Uterus (tissue), 4 donors: ENCODE data around the gene LIFR. TPM values are rescaled to one million over a fixed set of nuclear protein-coding genes. Genes with fewer than 3 reads are reported as not detected.

ENCODE experiments used
- DNase-seq, 2 donors: peaks; one replicate each; pipeline ENCODE4 v3.0.0-alpha.2; 2019 to 2020
- H3K27ac ChIP-seq, 2 donors: fragments of 200-600 bp; sonication (generic); 1 replicate in 1 of 2; 2 replicates in 1 of 2; pipeline ENCODE4 v1.5.1; 2016 to 2018
- H3K27me3 ChIP-seq, 2 donors: fragments of 200-600 bp; sonication (generic); one replicate each; pipeline ENCODE4 v1.5.1; 2018 to 2019; ENCODE audit warnings: control low read depth in 1 of 2
- H3K36me3 ChIP-seq, 2 donors: fragments of 200-600 bp; sonication (generic); one replicate each; pipeline ENCODE4 v1.5.1; 2019; ENCODE audit warnings: control low read depth in 1 of 2
- H3K4me1 ChIP-seq, 2 donors: fragments of 200-600 bp; sonication (generic); one replicate each; pipeline ENCODE4 v1.5.1; 2018 to 2019; ENCODE audit warnings: control low read depth in 1 of 2
- H3K4me3 ChIP-seq, 2 donors: fragments of 200-600 bp; sonication (generic); 1 replicate in 1 of 2; 2 replicates in 1 of 2; pipeline ENCODE4 v1.5.1; 2018 to 2019; ENCODE audit warnings: mild to moderate bottlenecking in 1 of 2
- H3K9me3 ChIP-seq, 2 donors: fragments of 200-600 bp; sonication (generic); one replicate each; pipeline ENCODE4 v1.5.1; 2019; ENCODE audit warnings: control low read depth in 1 of 2
- POLR2A ChIP-seq, 2 donors: fragments of 450-650 bp; IDR thresholded peaks; one replicate each; pipeline ENCODE4 v1.6.1; 2016; ENCODE audit warnings: antibody characterized with exemption in 2 of 2, mild to moderate bottlenecking in 1 of 2, moderate library complexity in 1 of 2
- intact Hi-C: fragments of 100-400 bp; cut with DNase I; formaldehyde crosslinking; loops from one replicate; pipeline ENCODE4 v1.15.1; 2023; ENCODE audit warnings: low total_unique reads
- total RNA-seq, 4 donors: library from RNA; depleted of rRNA in 3 of 4; stranded (reverse); fragments of >200 nt in 3 of 4; gene quantifications; one replicate each; pipeline versions ENCODE4 v1.1.0 to v1.2.4, GENCODE V29; 2014 to 2023
- TF ChIP-seq, protein P1 (sequence below), 4 experiments: fragments of 200-600 bp in 2 of 4; fragments of 450-650 bp in 2 of 4; sonication (generic) in 2 of 4; IDR thresholded peaks; one replicate each; pipeline ENCODE4 v1.5.1; 2016 to 2019; ENCODE audit warnings: antibody characterized with exemption in 4 of 4, mild to moderate bottlenecking in 2 of 4, moderate library complexity in 1 of 4
- donor health status: DM: yes; HTN: yes; CAD: no.

Gene LIFR
- total RNA-seq, 4 donors from 2014 or later = 141 to 310 (median 232) TPM

DNA sequence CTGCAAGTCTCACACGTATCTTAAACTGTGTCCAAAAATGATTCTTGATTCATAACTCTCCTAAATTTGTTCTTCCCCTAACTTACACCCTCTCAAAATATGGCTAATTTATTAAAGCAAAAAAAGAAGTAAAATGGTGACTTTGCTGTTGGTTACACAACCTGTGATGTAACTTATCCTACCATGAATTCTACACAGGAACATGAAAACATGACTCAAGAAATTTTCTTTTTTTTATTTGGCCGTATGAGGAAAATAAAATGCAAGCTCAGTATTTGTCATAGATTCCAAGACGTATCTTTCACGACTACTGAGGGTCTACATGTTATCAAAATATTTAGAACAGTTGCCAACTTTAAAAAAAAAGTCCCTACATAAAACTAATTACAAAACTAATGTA lies 9.2 kb downstream of the LIFR start:
- Histone ChIP-seq H3K36me3 (no peaks in the 10 kb centered on the region), H3K9me3 (no peaks in the 10 kb centered on the region), H3K4me3 (no peak overlapping the region), H3K4me1 (peaks cover 0 to 6% of the 10 kb centered on the region in 2 donors), H3K27me3 (no peaks in the 10 kb centered on the region), H3K27ac (peak overlapping the region in 1 of 2 donors; percentile 100)
- DNase-seq = no peak
- TF ChIP-seq POLR2A (IDR thresholded peaks at IDR 0.05) = no peak
- TF ChIP-seq, protein P1, sequence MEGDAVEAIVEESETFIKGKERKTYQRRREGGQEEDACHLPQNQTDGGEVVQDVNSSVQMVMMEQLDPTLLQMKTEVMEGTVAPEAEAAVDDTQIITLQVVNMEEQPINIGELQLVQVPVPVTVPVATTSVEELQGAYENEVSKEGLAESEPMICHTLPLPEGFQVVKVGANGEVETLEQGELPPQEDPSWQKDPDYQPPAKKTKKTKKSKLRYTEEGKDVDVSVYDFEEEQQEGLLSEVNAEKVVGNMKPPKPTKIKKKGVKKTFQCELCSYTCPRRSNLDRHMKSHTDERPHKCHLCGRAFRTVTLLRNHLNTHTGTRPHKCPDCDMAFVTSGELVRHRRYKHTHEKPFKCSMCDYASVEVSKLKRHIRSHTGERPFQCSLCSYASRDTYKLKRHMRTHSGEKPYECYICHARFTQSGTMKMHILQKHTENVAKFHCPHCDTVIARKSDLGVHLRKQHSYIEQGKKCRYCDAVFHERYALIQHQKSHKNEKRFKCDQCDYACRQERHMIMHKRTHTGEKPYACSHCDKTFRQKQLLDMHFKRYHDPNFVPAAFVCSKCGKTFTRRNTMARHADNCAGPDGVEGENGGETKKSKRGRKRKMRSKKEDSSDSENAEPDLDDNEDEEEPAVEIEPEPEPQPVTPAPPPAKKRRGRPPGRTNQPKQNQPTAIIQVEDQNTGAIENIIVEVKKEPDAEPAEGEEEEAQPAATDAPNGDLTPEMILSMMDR (IDR thresholded peaks at IDR 0.05) = no peak
- intact Hi-C loops = loop anchor here (10.0 kb wide), 1 partner anchor 72 kb away; no protein-coding TSS in a partner anchor

DNA sequence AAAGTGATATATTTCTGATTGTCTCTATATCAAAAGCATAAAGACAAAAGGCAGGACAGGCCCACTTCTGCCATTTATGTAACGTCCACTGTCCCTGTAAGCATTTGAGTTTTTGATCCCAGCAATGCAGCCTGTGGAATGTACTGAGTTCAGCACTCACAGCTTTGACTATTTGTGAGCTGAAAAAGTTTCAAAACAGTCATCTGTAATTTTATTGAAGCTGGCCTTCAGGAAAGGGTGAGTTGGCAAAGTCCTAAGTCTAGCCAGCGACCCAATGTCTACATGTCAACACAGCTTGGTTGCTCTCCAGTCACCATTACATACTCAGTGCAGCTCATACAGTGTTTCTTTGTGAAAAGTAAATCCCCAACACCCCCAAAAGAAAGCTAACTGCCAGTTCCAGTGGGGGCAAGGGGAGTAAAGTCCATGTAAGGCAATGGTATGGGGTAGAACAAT lies 9.7 kb downstream of the LIFR start:
- Histone ChIP-seq H3K27me3 (no peaks in the 10 kb centered on the region), H3K27ac (peak overlapping the region in 1 of 2 donors; percentile 100), H3K4me1 (peaks cover 0 to 6% of the 10 kb centered on the region in 2 donors), H3K9me3 (no peaks in the 10 kb centered on the region), H3K4me3 (no peak overlapping the region), H3K36me3 (no peaks in the 10 kb centered on the region)
- intact Hi-C loops = loop anchor here (10.0 kb wide), 1 partner anchor 72 kb away; no protein-coding TSS in a partner anchor
- no peak for DNase-seq
- TF ChIP-seq, protein P1 (IDR thresholded peaks at IDR 0.05) = no peak
- no peak for TF ChIP-seq POLR2A (IDR thresholded peaks at IDR 0.05)

DNA sequence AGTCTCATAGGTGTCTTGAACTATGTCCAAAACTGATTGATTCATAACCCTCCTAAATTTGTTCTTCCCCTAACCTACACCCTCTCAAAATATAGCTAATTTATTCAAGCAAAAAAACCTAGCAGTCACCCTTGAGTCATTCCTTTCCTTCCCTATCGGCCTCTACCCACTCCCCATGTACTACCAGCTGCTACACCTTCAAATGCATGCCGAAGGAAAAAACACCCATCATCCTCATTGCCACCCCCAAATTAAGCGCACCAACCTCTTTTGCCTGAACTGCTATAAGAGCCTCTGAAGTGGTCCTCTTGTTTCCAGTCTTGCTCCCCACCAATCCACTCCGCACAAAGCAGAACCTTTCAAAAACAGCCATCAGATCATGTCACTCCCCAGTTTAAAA lies 12.6 kb downstream of the LIFR start:
- no peaks in the 10 kb centered on the region for H3K9me3 ChIP-seq
- H3K27ac ChIP-seq = no peak overlapping the region
- H3K27me3 ChIP-seq = no peaks in the 10 kb centered on the region
- H3K4me3 ChIP-seq = no peak overlapping the region
- TF ChIP-seq POLR2A (IDR thresholded peaks at IDR 0.05) = no peak
- TF ChIP-seq, protein P1 (IDR thresholded peaks at IDR 0.05) = no peak
- intact Hi-C loops = loop anchor here (10.0 kb wide), 1 partner anchor 69 kb away; no protein-coding TSS in a partner anchor
- no peak for DNase-seq
- no peaks in the 10 kb centered on the region for H3K36me3 ChIP-seq
- H3K4me1 ChIP-seq = peaks cover 0 to 10% of the 10 kb centered on the region in 2 donors

DNA sequence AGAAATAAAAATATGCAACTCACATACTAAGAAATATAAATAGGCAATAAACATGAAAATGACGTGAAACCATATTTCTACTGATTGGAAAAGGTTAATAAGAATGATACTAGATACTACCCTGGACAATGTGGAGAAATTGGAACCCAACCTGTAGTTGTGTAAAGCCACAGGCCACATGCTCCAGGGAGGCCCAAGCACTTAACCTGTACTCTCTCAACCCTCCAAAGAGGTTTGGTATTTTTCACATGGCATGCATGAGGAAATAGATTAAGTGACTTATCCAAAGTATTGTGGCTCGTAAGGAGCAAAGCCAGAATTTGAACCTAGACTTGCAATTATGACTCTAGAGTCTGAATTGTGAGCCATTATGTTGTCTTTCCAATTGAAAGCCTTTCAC lies 13.4 kb downstream of the LIFR start:
- no peak for DNase-seq
- no peak overlapping the region for H3K27ac ChIP-seq
- peaks cover 0 to 5% of the 10 kb centered on the region in 2 donors for H3K4me1 ChIP-seq
- H3K27me3 ChIP-seq = no peaks in the 10 kb centered on the region
- intact Hi-C loops = loop anchor here (10.0 kb wide), 1 partner anchor 68 kb away; no protein-coding TSS in a partner anchor
- TF ChIP-seq POLR2A (IDR thresholded peaks at IDR 0.05) = no peak
- TF ChIP-seq, protein P1 (IDR thresholded peaks at IDR 0.05) = no peak
- no peak overlapping the region for H3K4me3 ChIP-seq
- no peaks in the 10 kb centered on the region for H3K9me3 ChIP-seq
- no peaks in the 10 kb centered on the region for H3K36me3 ChIP-seq

DNA sequence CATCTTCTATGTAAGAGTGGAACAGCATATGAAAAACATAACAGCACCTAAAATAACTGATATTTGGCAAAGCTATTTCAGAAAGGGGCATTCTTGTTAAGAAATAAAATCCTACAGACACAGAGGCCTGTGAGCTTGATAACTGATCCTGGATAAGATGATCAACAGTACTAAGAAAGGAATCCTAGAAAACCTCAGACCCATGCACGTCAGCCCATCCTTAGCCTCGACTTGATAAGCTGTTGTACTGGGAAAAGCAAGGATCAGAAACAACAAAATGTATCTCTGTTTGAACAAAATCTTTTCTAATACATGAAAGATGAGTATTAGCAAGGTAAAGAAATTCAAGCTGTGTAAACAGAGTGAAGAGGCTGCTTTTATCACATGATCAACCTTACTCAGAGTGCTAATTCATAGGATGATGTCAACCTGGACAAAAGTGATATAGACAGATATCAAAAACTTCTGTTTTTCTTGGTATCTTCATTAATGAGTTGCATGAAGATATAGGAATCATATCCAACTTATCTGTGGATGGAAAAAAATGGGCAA lies 15.2 kb downstream of the LIFR start:
- H3K4me3 ChIP-seq = no peak overlapping the region
- intact Hi-C loops = loop anchor here (10.0 kb wide), 1 partner anchor 66 kb away; no protein-coding TSS in a partner anchor
- H3K9me3 ChIP-seq = no peaks in the 10 kb centered on the region
- peak overlapping the region in 1 of 2 donors; percentile 12 for H3K27ac ChIP-seq
- DNase-seq = no peak
- no peaks in the 10 kb centered on the region for H3K36me3 ChIP-seq
- H3K4me1 ChIP-seq = peaks cover 4 to 10% of the 10 kb centered on the region in 2 donors
- no peaks in the 10 kb centered on the region for H3K27me3 ChIP-seq
- TF ChIP-seq, protein P1 (IDR thresholded peaks at IDR 0.05) = no peak
- TF ChIP-seq POLR2A (IDR thresholded peaks at IDR 0.05) = no peak
